ENCODE data around the gene SLC25A33.
"Not testable (repeated sequence)": the region's sequence is repeated elsewhere in the genome, so short reads cannot be mapped to it uniquely, and the experiment has no call there.

Gene SLC25A33

GRCh38 chr1:9602794-9603167 lies 63.5 kb downstream of the SLC25A33 start:
- DNase-seq, result no peak

GRCh38 chr1:9603307-9603706 lies 64.0 kb downstream of the SLC25A33 start:
- no peak for DNase-seq

- no peak for DNase-seq
Measured at GRCh38 chr1:9603766-9604753, 64.8 kb downstream of the SLC25A33 start.

- DNase-seq, result no peak
Measured at GRCh38 chr1:9604836-9605235, 65.6 kb downstream of the SLC25A33 start.

GRCh38 chr1:9605946-9606455 lies 66.7 kb downstream of the SLC25A33 start:
- no peak for DNase-seq

GRCh38 chr1:9606458-9606857 lies 67.2 kb downstream of the SLC25A33 start:
- DNase-seq, result no peak

- DNase-seq, result no peak
Measured at GRCh38 chr1:9606948-9607347, 67.7 kb downstream of the SLC25A33 start.

- no peak for DNase-seq
Measured at GRCh38 chr1:9607352-9607751, 68.1 kb downstream of the SLC25A33 start.

- no peak for DNase-seq
Measured at GRCh38 chr1:9609998-9610397, 70.7 kb downstream of the SLC25A33 start.

GRCh38 chr1:9610548-9610947 lies 71.3 kb downstream of the SLC25A33 start:
- DNase-seq, result no peak

- DNase-seq, result no peak
Measured at GRCh38 chr1:9611716-9612115, 72.5 kb downstream of the SLC25A33 start.

GRCh38 chr1:9612162-9612845 lies 73.0 kb downstream of the SLC25A33 start:
- DNase-seq, result no peak

- no peak for DNase-seq
Measured at GRCh38 chr1:9612871-9613624, 73.8 kb downstream of the SLC25A33 start.

- no peak for DNase-seq
Measured at GRCh38 chr1:9613625-9614299, 74.5 kb downstream of the SLC25A33 start.

- peak; percentile 52 to 59 for DNase-seq
Measured at GRCh38 chr1:9615316-9616063, 76.2 kb downstream of the SLC25A33 start.

GRCh38 chr1:9618909-9619679 lies 79.8 kb downstream of the SLC25A33 start:
- no peak for DNase-seq

GRCh38 chr1:9621032-9621431 lies 81.8 kb downstream of the SLC25A33 start:
- DNase-seq, result no peak

- no peak for DNase-seq
Measured at GRCh38 chr1:9624081-9624480, 84.8 kb downstream of the SLC25A33 start.

- not testable (repeated sequence) for DNase-seq
Measured at GRCh38 chr1:9625030-9625429, 85.8 kb downstream of the SLC25A33 start.

- DNase-seq, result peak; percentile 39 to 51
Measured at GRCh38 chr1:9626201-9626608, 86.9 kb downstream of the SLC25A33 start.
